ENCODE data around the gene PARD3. TPM values are rescaled to one million over a fixed set of nuclear protein-coding genes. Genes with fewer than 3 reads are reported as not detected.

The PARD3 gene
- polyA plus RNA-seq, 1 donor from 2014 or later: 12.4 TPM

DNA sequence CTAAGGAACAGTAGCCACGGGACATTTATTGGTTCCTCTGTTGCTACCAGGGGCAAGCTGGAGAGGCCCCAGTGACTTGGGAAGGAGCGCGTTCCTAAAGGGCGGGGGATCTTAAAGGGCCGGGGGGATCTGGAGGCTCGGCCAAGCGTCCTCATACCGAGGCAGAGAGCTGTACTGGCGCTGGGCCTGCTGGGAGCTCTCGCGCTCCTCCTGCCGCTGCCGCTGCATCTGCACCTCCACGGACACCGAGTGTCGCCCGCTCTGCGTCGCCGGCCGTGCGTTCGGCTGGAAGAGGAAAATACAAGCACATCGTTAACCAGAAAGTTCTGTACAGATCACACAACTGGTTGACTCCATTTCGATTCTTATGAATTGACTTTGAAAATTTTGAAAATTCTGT lies 695.6 kb downstream of the PARD3 start:
- H3K27me3 ChIP-seq (ENCODE audit: insufficient read depth, low read depth, low read length): no peaks in the 10 kb centered on the region
- H4K20me1 ChIP-seq (ENCODE audit: insufficient read depth): no peaks in the 10 kb centered on the region
- no peak overlapping the region for H2AFZ ChIP-seq (ENCODE audit: low read depth, low read length)
- H3K36me3 ChIP-seq (ENCODE audit: insufficient read depth, low read length): no peaks in the 10 kb centered on the region
- no peak overlapping the region for H3K27ac ChIP-seq (ENCODE audit: low read length)
- H3K9me2 ChIP-seq (ENCODE audit: insufficient read depth, low read length): no peaks in the 10 kb centered on the region
- no peaks in the 10 kb centered on the region for H3F3A ChIP-seq (ENCODE audit: insufficient read depth, low read length, poor library complexity, severe bottlenecking)
- no peaks in the 10 kb centered on the region for H3K79me2 ChIP-seq (replicated peaks; ENCODE audit: insufficient read depth, low read length)
- no peak overlapping the region for H3K9ac ChIP-seq (ENCODE audit: low read length)
- H3K4me3 ChIP-seq (ENCODE audit: low read length): no peak overlapping the region
- no peak overlapping the region for H3K4me2 ChIP-seq (ENCODE audit: low read length)
- TF ChIP-seq SMC3 (conservative IDR thresholded peaks at IDR 0.05; ENCODE audit: poor library complexity): no peak
- TF ChIP-seq, protein P1, sequence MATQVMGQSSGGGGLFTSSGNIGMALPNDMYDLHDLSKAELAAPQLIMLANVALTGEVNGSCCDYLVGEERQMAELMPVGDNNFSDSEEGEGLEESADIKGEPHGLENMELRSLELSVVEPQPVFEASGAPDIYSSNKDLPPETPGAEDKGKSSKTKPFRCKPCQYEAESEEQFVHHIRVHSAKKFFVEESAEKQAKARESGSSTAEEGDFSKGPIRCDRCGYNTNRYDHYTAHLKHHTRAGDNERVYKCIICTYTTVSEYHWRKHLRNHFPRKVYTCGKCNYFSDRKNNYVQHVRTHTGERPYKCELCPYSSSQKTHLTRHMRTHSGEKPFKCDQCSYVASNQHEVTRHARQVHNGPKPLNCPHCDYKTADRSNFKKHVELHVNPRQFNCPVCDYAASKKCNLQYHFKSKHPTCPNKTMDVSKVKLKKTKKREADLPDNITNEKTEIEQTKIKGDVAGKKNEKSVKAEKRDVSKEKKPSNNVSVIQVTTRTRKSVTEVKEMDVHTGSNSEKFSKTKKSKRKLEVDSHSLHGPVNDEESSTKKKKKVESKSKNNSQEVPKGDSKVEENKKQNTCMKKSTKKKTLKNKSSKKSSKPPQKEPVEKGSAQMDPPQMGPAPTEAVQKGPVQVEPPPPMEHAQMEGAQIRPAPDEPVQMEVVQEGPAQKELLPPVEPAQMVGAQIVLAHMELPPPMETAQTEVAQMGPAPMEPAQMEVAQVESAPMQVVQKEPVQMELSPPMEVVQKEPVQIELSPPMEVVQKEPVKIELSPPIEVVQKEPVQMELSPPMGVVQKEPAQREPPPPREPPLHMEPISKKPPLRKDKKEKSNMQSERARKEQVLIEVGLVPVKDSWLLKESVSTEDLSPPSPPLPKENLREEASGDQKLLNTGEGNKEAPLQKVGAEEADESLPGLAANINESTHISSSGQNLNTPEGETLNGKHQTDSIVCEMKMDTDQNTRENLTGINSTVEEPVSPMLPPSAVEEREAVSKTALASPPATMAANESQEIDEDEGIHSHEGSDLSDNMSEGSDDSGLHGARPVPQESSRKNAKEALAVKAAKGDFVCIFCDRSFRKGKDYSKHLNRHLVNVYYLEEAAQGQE (IDR thresholded peaks at IDR 0.05; ENCODE audit: borderline replicate concordance): no peak
- no peak for TF ChIP-seq EZH2 (IDR thresholded peaks at IDR 0.05; ENCODE audit: borderline replicate concordance, insufficient read depth, low read length, poor library complexity, severe bottlenecking)
- TF ChIP-seq POLR2AphosphoS5 (IDR thresholded peaks at IDR 0.05): no peak
- TF ChIP-seq, protein P2, sequence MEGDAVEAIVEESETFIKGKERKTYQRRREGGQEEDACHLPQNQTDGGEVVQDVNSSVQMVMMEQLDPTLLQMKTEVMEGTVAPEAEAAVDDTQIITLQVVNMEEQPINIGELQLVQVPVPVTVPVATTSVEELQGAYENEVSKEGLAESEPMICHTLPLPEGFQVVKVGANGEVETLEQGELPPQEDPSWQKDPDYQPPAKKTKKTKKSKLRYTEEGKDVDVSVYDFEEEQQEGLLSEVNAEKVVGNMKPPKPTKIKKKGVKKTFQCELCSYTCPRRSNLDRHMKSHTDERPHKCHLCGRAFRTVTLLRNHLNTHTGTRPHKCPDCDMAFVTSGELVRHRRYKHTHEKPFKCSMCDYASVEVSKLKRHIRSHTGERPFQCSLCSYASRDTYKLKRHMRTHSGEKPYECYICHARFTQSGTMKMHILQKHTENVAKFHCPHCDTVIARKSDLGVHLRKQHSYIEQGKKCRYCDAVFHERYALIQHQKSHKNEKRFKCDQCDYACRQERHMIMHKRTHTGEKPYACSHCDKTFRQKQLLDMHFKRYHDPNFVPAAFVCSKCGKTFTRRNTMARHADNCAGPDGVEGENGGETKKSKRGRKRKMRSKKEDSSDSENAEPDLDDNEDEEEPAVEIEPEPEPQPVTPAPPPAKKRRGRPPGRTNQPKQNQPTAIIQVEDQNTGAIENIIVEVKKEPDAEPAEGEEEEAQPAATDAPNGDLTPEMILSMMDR (IDR thresholded peaks at IDR 0.05; ENCODE audit: poor library complexity, severe bottlenecking): no peak
- TF ChIP-seq EP300 (conservative IDR thresholded peaks at IDR 0.05; ENCODE audit: poor library complexity, severe bottlenecking): no peak
- TF ChIP-seq TAF1 (IDR thresholded peaks at IDR 0.05; ENCODE audit: low read depth): no peak
- TF ChIP-seq RAD21 (conservative IDR thresholded peaks at IDR 0.05): no peak
- TF ChIP-seq MXI1 (conservative IDR thresholded peaks at IDR 0.05; ENCODE audit: poor library complexity, severe bottlenecking): no peak
- H3K9me3 ChIP-seq (ENCODE audit: low read length): no peaks in the 10 kb centered on the region

- TF ChIP-seq SMC3 (conservative IDR thresholded peaks at IDR 0.05; ENCODE audit: poor library complexity) (no peak), MXI1 (conservative IDR thresholded peaks at IDR 0.05; ENCODE audit: poor library complexity, severe bottlenecking) (no peak), EP300 (conservative IDR thresholded peaks at IDR 0.05; ENCODE audit: poor library complexity, severe bottlenecking) (no peak), POLR2AphosphoS5 (IDR thresholded peaks at IDR 0.05) (no peak), TAF1 (IDR thresholded peaks at IDR 0.05; ENCODE audit: low read depth) (no peak), EZH2 (IDR thresholded peaks at IDR 0.05; ENCODE audit: borderline replicate concordance, insufficient read depth, low read length, poor library complexity, severe bottlenecking) (no peak), RAD21 (conservative IDR thresholded peaks at IDR 0.05) (no peak)
- TF ChIP-seq, protein P1 (IDR thresholded peaks at IDR 0.05; ENCODE audit: borderline replicate concordance): no peak
- TF ChIP-seq, protein P2 (IDR thresholded peaks at IDR 0.05; ENCODE audit: poor library complexity, severe bottlenecking): no peak
- Histone ChIP-seq H3F3A (ENCODE audit: insufficient read depth, low read length, poor library complexity, severe bottlenecking) (no peaks in the 10 kb centered on the region), H3K9ac (ENCODE audit: low read length) (no peak overlapping the region), H4K20me1 (ENCODE audit: insufficient read depth) (no peaks in the 10 kb centered on the region), H3K4me2 (ENCODE audit: low read length) (no peak overlapping the region), H3K36me3 (ENCODE audit: insufficient read depth, low read length) (no peaks in the 10 kb centered on the region), H3K27me3 (ENCODE audit: insufficient read depth, low read depth, low read length) (no peaks in the 10 kb centered on the region), H3K9me3 (ENCODE audit: low read length) (no peaks in the 10 kb centered on the region), H3K9me2 (ENCODE audit: insufficient read depth, low read length) (no peaks in the 10 kb centered on the region), H3K4me3 (ENCODE audit: low read length) (no peak overlapping the region), H2AFZ (ENCODE audit: low read depth, low read length) (no peak overlapping the region), H3K27ac (ENCODE audit: low read length) (no peak overlapping the region), H3K79me2 (replicated peaks; ENCODE audit: insufficient read depth, low read length) (no peaks in the 10 kb centered on the region)
Observed at GRCh38 chr10:34116681-34117271, 698.3 kb downstream of the PARD3 start.
